CMK (cell line): ENCODE results near the gene SMAD7.

ENCODE experiments used
- DNase-seq: peaks from one replicate; pipeline ENCODE4 v3.0.0-alpha.2; 2010; ENCODE audit warnings: low read depth

Gene SMAD7

DNA sequence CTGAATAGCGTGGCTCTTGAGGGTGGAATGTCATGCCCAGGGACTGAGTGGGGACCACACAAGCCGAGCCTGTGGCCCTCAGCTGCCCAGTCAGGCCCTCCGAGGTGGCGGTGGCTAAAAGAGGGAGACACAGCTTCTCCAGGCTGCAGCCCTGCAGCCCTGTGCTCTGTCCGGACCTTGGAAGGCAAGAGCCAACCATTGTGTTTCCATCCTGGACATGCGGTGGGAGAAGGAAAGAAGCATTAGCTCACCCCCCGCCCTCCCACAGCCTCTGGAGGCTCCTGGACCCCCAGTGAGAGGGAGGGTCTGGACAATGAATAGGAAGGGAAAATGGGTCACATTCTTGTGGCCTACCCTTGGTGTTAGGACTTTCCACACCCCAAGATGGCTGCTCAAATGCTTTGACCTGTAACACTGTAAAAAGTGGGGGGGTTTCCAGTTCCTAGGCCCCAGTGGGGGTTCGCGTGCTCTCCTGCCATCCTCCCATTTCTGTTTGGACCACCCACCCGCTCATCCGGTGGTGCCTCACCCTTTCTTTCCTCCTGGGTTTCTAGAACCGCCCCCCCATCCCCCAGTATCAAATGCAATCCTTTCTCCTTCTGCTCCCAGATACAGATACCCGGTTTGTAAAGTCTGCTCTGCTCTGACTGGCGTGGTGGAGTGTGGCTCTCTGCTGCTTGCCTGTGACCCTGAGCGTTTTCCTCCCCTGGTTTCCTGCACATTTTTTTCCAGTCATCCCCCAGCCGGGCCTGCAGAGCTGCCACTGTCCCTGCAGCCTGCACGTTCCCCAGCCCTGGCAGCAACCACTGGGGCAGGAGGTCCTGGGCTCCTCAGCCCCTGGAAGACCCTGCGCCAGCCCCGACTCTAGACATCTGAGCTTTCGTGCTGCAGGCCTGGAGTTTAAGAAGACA lies 36.3 kb upstream of the SMAD7 start:
- no peak for DNase-seq

DNA sequence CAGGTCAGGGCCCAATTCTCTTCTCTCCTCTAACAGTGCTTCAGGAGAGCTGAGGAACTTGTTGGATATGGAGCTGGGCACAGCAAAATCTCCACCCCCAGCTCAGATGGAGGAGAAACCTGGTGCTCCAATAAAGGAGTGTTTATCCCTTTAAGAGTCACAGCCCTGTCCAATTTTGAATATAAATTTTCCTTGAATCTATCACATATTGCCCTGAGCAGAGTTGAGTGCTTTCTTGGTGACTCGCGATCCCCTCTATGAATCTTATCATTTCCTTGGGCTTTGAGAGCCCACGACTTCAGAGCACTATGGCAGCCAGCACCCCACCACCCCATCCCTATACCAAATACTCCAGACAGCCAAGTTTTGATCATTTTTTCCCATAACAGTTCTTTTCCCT lies 34.4 kb upstream of the SMAD7 start:
- no peak for DNase-seq

DNA sequence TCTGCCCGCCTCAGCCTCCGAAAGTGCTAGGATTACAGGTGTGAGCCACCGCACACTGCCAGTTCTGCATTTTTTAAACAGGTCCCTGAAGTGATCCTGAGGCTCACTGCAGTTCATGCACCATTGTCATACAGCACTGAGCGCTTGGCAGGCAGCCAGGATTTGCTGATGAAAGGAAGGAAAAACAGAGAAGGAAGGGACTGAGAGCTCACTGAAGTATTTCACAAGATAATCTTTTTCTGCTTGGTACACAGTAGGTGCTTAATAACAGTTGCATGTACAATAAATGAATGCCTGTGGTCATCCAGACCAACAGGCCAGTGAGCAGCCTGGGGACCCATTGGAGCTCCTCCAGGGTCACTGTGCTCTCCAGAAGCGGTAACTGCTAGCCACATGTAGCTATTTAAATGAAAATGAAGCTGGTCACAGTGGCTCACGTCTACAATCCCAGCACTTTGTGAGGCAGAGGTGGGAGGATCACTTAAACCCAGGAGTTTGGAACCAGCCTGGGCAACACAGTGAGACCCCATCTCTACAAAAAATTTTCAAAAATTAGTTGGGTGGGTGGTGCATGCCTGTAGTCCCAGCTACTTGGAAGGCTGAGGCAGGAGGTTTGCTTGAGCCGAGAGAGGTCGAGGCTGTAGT lies 33.1 kb upstream of the SMAD7 start:
- no peak for DNase-seq

DNA sequence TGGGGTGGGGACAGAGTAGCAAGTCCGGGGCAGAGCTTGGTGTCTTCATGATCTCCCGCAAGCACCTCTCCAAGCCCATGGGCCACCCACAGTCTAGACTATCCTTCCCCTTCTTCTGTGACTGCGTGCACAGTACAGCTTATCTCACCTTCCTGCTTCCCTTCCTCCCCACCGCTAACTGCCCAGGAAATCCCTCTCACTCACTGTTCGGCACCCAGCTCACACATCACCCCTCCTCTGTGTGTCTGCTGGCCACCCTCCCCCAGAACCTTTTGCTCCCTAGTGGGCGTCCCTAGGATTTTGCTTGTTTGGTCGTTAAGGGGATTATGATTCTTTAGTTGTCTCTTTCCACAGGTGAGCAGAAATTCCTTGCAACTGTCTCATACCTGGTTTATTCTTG lies 31.5 kb upstream of the SMAD7 start:
- peak; percentile 37 for DNase-seq

DNA sequence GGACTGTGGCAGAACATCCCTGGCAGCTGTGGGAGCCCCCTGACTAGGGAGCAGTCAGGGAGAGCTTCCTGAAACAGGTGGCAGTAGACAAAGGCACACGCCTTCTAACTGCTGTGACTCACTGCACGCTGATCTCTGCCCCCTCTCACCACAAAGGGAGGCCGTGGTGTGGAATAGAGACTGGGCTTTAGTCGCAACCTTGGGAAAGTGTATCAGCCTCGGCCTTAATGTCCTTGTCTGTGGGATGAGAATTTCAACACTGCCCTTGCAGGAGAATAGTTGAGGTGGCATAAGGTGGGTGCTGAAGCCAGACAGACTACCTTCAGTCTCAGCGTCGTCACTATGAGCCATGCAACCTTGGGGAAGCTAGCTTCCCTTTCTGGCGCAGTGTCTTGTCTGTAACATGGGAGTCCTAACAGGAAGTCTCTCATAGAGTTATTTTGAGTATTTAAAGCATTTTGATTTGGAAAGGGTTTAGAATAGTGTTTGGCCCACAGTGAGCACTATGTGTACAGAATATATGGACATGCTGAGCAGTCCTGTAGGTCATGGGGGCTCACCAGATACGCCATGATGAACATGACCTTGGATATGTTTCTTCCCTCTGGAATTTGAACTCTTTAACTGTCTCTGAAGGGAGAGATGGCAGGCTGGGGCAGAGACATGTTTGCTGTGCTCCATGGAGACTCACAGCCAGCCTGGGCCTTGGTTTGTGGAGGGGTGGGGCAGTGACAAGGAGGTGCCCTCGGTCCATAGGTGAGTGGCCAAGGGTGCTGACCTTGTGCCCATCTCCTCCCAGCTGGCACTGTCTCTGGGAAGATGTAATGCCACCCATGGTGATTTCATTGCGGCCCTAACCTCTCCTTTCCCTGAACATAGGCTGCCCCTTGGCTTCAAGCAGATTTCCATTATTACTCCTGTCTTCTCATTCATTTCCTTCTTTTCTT lies 29.5 kb upstream of the SMAD7 start:
- DNase-seq = no peak

DNA sequence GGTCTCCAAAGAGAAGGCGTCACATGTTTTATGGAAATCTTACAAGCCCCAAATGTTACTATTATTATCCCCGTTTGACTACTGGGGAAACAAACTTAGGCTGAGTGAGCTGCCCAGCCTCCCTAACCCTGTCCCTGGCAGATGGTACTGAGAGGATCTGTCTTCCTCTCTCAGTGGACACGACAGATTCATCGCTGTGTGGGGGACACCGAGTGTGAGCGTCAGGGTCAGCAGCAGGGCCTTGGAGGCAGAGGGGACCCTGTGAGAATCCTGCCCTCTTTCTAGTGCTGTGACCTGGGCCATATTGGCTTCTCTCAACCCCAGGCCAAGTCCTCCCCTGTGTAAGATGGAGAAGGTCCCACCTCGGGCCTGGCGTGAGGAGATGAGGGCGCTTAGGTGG lies 27.1 kb upstream of the SMAD7 start:
- no peak for DNase-seq

DNA sequence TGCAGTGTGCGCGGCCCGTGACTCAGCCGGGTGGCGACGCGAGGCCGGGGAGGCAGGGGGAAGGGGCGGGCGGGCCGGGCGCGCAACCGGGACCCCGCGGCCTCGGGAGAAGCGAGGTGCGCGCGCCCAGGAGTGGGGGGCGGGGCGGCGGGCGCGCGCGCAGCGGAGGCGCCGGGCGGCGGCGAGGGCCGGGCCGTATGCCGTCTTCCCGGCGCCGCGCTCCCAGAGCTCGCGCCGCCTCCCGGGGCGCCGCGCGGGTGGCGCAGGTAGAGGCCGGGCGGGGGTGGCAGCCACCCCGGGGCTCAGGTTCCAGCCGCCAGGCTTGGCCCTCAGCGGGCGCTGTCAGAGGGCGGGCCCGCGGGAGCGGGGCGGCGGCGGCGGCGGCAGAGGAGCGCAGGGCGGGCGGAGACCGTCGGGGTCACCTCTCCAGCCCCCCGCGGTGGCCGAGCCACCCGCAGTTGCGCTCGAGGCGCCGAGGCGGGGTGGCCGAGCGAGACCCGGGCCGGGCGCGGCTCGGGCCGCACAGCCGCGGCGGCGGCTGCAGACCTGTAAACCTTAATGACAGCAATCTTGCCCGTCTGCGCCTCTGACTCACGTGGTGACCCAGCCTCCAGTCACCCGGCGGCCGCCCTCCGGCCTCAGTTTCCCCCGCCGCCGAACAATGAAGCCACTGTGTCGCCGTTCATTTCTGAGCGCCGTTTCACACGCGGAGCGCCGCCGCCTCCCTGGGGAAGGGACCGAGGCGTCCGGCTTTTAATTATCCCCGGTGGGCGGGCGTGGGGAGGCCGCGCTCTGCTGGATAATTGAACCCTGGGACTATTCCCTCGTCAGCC lies 25.3 kb upstream of the SMAD7 start:
- no peak for DNase-seq

DNA sequence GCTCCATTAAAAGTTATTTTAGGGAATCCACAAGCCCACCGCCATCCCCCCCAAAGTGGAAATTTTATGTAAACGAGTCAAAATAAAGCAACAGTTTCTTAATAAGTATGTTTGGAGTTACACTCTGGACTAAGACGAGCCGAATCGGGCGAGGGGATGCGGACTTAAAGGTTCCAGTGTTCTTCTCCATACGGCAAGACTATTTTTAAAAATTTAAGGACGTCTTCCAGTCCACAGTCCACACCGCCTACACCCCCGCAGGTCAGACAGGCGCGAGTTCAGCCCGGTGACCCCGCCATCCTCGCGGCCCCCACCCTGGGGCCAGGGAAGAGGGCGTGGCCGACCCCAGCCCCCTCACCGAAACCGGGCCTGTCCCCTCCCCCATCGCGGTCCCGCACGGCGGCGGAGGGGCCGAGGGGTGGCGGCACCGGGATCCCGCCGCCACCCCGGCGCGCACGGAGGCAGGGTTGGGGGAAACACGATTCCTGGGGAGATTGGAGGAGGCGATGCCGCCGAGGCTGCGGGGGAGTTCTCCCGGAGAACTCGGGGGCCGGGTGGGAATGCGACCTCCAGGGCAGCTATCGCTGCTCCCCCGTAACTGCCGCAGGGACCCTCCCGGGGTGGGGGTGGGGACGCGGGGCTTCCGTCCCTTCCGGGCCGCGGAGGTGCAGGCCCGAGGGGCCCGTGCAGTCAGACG lies 24.5 kb upstream of the SMAD7 start:
- DNase-seq = no peak

DNA sequence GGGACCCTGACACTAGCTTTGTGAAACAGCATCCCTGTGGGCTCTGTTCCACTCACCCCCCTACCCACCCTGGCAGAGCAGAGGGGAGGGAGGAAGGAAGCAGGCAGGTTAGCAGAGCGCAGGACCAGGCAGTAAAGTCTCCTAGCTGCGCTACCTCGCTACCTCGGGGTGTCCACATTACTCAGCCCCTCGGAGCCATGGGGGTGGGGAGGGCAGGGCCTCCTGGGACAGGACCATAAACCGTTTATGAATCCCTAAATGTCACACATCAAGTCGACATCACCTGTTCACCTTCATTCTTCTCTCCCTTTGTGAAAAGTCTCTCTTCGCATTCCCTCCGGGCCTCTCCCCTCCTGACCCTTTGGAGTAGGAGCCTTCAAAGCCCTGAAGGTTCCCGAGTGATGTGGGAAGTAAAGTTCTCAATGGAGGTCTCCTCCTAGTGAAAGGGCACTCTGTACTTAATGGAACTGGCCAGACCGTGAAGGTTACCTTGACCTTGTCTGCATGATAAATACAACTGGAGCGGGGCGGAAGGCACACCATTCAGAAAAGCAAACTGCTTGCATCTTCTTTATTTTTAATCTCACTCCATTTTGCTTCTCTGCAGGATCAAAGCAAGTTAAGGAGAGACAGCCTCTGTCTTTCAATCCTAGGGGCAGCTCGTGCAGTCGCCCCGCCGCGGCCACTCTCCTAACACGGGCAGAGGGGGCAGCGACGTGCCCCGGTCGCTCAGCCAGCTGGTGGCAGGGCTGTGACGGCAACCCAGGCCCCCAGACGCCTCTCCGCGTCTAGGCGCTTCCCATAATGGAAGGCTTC lies 23.7 kb upstream of the SMAD7 start:
- no peak for DNase-seq

DNA sequence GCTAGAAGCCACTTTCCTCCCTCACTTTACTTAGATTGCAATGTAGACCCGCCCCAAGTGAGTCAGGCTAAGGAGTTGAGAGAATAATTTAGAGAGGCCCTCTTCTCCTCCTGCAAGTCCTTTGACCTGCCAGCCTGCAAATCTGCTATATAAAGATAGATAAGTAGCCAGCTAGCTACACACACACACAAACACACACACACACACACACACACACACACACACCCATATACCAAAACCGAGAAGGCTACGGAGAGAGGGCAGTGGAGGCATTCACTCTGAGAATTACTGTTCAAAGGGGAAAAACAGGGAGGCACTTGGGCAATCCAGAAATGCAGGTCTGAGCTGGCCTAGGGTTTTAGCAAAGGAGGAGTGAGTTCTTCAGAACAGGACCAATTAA lies 23.0 kb upstream of the SMAD7 start:
- no peak for DNase-seq

DNA sequence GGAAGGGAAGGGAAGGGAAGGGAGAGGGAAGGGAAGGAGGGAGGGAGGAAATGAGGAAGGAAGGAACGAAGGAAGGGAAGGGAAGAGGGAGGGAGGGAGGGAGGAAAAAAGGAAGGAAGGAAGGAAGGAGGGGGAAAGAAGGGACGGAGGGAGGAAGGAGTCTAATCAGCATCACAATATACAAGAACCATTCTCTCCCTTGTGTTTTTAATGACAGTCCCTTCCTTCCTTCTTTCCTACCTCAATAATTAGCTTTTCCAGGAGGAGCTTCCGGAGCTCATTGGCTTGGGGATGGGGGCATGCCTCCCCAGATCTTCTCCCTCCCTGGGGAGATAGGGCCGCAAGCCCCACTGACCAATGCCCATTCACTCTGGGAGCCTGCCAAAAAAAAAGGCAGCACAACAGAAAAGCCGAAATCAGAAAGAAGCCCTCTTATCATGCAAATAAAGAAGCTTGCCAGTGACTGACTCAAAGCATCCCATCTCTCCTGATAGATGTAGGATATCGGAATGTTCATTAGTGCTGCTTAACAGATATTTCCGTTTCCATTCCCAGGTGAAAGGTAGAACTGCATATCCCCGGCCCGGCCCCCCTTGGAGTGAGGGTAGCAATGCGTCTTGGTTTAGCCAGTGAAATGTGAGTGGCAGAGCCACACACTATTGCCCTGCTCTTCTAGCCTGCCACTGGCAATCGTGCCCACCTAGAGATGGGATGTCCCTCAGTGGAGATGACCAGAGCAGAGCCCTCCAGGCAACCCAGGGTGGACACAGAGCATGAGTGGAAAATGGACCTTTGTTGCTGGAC lies 17.8 kb upstream of the SMAD7 start:
- DNase-seq = no peak

DNA sequence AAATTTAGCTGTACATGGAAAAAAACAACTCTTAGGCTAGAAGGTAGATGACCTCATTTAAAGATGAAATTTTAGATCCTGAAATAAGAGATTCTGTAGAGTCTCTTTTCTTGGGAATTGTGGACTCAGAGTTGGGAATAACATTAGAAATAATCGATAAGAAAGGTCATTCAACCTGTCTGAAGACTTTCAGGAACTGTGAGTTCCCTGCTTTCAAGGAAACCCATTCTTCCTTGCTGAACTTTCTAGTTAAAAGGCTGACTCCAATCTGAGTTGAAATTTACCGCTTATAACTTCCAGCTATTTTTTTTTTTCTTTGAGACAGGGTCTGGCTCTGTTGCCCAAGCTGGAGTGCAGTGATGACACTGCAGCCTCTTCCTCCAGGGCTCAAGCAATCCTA lies 16.8 kb upstream of the SMAD7 start:
- DNase-seq = no peak

DNA sequence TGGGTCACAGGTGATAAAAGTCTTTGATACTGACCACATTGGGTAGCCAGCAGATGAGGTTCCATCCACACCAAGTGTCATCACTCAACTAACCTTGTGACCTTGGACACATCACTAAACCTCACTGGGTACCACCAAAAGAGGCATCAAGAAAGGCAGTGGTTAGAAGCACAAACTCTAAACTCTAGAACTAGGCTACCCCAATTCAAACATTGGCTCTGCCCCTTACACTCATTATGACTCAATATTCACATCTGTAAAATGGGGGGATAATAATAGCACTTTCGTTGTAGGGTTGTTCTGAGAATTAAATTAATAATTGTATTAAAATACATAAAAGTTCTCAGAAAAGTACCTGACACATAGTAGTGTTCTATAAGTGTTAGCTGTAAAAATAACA lies 15.8 kb upstream of the SMAD7 start:
- DNase-seq = no peak

DNA sequence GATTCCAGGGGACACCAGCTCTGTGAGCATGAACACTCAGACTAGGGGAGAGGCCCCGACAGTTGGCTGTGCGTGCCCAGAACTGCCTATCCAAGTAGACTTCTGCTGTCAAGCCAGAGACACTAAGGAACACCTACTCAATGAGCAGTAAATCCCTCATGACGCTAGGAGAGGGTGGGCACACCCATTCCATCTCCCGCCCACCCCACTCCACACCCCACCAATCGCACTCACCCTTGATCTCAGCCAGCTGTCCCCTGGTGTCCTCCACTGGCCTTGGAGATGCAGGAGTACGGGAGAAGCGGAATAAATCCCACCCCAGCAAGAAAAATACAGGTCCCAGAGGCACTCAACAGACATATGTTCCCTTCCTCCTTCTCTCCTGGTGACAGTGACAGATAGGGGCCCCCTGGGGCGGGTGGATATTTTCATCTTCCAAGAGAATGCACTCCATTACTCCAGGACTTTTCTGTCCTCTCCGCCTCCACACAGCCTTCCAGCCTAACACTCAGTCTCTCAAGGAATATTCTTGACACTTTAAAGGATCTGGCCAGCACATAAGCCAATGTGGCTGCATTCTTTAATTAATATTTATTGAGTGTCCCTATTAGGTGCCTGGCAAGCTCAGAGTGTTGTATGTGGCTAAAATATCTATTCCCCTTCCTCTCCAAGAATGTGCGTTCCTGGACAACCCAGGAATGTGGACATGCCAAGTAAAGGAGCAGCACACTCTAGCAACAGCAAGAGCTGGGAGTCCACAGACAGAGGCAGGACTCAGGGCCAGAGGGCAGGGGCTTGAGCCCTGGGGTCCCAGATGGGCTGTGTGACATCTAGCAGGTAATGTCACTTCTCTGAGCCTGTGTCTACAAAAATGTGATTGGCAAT lies 13.1 kb upstream of the SMAD7 start:
- DNase-seq = no peak

DNA sequence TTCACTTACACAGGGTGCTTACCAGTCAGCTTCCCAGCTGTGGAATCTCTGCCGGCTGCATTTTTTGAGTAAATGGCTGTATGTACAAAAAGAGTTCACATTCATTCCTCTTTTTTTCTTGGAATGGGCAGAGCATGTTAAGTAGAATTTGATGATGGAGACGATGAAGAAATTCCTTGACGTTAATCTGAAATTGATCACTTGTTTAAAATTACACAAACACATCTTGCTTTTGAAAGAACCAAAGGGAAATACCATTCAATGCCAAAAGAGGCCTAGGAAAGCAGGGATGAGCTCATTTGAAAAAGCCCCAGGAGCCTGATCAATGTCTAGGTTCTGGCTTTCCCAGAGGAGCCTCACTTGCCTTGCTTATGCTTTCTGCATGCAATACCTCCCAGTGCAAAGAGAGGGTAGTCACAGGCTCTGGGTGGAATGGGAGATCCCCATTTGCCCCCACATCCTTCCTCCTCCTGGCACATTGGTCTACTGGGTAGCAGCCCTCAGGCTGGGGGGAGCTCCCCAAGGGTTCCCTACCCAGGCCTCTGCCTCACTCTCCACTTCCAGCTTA lies 12.3 kb upstream of the SMAD7 start:
- no peak for DNase-seq

DNA sequence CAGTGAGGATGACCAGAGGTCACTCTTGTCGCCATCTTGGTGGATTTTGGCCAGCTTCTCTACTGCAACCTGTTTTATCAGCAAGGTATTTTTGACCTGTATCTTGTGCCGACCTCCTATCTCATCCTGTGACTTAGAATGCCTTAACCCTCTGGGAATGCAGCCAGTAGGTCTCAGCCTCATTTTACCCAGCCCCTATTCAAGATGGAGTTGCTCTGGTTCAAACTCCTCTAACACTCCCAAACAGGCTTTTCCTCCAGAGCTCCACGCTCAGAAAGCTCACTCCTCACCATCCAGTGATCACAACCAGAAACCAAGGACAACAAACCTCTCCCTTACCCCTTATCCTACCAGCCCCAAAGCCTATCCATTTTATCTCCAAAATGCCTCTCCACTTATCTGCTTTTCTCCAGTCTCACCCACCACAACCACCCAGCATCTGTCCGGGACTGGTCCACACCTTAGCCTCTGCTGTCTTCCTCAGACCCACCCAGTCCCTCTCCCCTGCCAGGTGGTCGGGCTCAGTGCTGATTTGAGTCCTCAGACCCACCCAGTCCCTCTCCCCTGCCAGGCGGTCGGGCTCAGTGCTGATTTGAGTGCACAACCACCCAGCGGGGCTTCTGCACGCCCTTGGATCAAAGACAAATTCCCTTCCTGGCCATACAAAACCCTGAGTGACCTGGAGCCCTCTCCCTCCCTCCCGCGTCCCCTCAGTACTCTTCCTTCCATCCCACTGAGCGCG lies 11.7 kb upstream of the SMAD7 start:
- DNase-seq = no peak

DNA sequence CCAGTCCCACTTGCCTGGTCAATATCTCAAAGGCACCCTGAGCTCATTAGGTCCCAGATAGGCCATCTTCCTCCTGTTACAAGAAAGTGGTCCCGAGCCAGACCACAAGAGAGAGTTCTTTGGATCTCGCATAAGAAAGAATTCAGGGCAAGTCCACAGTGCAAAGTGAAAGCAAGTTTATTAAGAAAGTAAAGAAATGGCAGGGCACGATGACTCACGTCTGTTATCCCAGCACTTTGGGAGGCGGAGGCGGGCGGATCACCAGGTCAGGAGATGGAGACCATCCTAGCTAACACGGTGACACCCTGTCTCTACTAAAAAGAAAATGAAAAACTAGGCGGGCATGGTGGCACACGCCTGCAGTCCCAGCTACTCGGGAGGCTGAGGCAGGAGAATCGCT lies 10.8 kb upstream of the SMAD7 start:
- DNase-seq = no peak
